Endothelial cell of hepatic sinusoid (primary cell): ENCODE data around the gene TDP2.
"Not testable (repeated sequence)": the region's sequence is repeated elsewhere in the genome, so short reads cannot be mapped to it uniquely, and the experiment has no call there.

ENCODE experiments used
- in situ Hi-C: cut with HindIII; loops from 2 replicates; pipeline ENCODE4 v1.10.0; 2017; ENCODE audit warnings: low sequenced_read_pairs

TDP2 gene

GRCh38 chr6:24683297-24684296, 16.9 kb upstream of the TDP2 start:
- in situ Hi-C loops, result no loop called here

- in situ Hi-C loops, result no loop called here
Measured at GRCh38 chr6:24680582-24680981, 13.9 kb upstream of the TDP2 start.

GRCh38 chr6:24678792-24679352, 12.2 kb upstream of the TDP2 start:
- in situ Hi-C loops, result not testable (repeated sequence)

GRCh38 chr6:24673625-24674024, 6.9 kb upstream of the TDP2 start:
- in situ Hi-C loops, result no loop called here

GRCh38 chr6:24672620-24673182, 6.0 kb upstream of the TDP2 start:
- in situ Hi-C loops, result no loop called here

- in situ Hi-C loops, result not testable (repeated sequence)
Measured at GRCh38 chr6:24671077-24671476, 4.4 kb upstream of the TDP2 start.

GRCh38 chr6:24670492-24670891, 3.8 kb upstream of the TDP2 start:
- in situ Hi-C loops, result not testable (repeated sequence)

GRCh38 chr6:24668997-24669361, 2.3 kb upstream of the TDP2 start:
- in situ Hi-C loops, result no loop called here

GRCh38 chr6:24668066-24668996, 1.6 kb upstream of the TDP2 start:
- in situ Hi-C loops, result not testable (repeated sequence)

GRCh38 chr6:24667378-24667803, 692 bp upstream of the TDP2 start:
- in situ Hi-C loops, result no loop called here

GRCh38 chr6:24666097-24666640, 530 bp downstream of the TDP2 start:
- in situ Hi-C loops, result no loop called here

GRCh38 chr6:24664046-24664987, 2.4 kb downstream of the TDP2 start:
- in situ Hi-C loops, result no loop called here

GRCh38 chr6:24663189-24663588, 3.5 kb downstream of the TDP2 start:
- in situ Hi-C loops, result no loop called here

GRCh38 chr6:24662236-24662635, 4.5 kb downstream of the TDP2 start:
- in situ Hi-C loops, result no loop called here

GRCh38 chr6:24661759-24662158, 4.9 kb downstream of the TDP2 start:
- in situ Hi-C loops, result not testable (repeated sequence)

GRCh38 chr6:24660105-24660504, 6.6 kb downstream of the TDP2 start:
- in situ Hi-C loops, result no loop called here

GRCh38 chr6:24659561-24659960, 7.1 kb downstream of the TDP2 start:
- in situ Hi-C loops, result no loop called here

- in situ Hi-C loops, result no loop called here
Measured at GRCh38 chr6:24658573-24659560, 7.8 kb downstream of the TDP2 start.
